ENCODE measurements around the gene GPC6. TPM values are rescaled to one million over a fixed set of nuclear protein-coding genes. Genes with fewer than 3 reads are reported as not detected.

Gene GPC6
- polyA plus RNA-seq, 2 of the 4 experiments (the other 2 are of a cell fraction), result 8.0 to 14.4 TPM

GRCh38 chr13:93225610-93226009 lies 997 bp upstream of the GPC6 start:
- peak overlapping the region; percentile 85 to 92 for H3K27ac ChIP-seq
- peak overlapping the region; percentile 63; the same call in 2 of the 3 replicates for H3K4me3 ChIP-seq
- WGBS (ENCODE audit: missing lambda C conversion rate), result 32% methylated on average over 2 of the region's 2 CpGs
- TF ChIP-seq FOSL2 (IDR thresholded peaks at IDR 0.05), result no peak
- peak; percentile 36 for TF ChIP-seq FOSL2 (CRISPR knock-in tag; IDR thresholded peaks at IDR 0.05)
- no peak for TF ChIP-seq CHD4 (IDR thresholded peaks at IDR 0.05; ENCODE audit: borderline replicate concordance)
- no peak for DNase-seq (ENCODE audit: low read depth in 1 of 2, low spot score in 1 of 2)
- ATAC-seq, result no peak
- CTCF ChIA-PET, result interaction anchor here (0.9 kb wide), 1 partner anchor 209 kb away, joined by 4 read pairs; no protein-coding TSS in a partner anchor
- peak overlapping the region; percentile 76 for H3K4me2 ChIP-seq
- H3K4me1 ChIP-seq, result peaks cover 8% of the 10 kb centered on the region; the same call in 2 of the 3 replicates
- no peak for FAIRE-seq
- H3K9me3 ChIP-seq, result no peaks in the 10 kb centered on the region
- POLR2A ChIA-PET, result no interaction called here

GRCh38 chr13:93226065-93226622 lies 463 bp upstream of the GPC6 start:
- H3K9me3 ChIP-seq, result no peaks in the 10 kb centered on the region
- no peak for FAIRE-seq
- POLR2A ChIA-PET, result no interaction called here
- peaks cover 12% of the 10 kb centered on the region; the same call in 2 of the 3 replicates for H3K4me1 ChIP-seq
- no peak for DNase-seq (ENCODE audit: low read depth in 1 of 2, low spot score in 1 of 2)
- H3K4me3 ChIP-seq, result peak overlapping the region; percentile 63
- peak overlapping the region; percentile 76 for H3K4me2 ChIP-seq
- 3% methylated on average over 5 of the region's 5 CpGs for WGBS (ENCODE audit: missing lambda C conversion rate)
- no peak for TF ChIP-seq MAZ (IDR thresholded peaks at IDR 0.05; ENCODE audit: borderline replicate concordance, low read depth, low read length)
- no peak for TF ChIP-seq KDM1A (IDR thresholded peaks at IDR 0.05; ENCODE audit: low read depth)
- no peak for TF ChIP-seq POLR2A (IDR thresholded peaks at IDR 0.05; ENCODE audit: low read length)
- no peak for TF ChIP-seq HDAC2 (IDR thresholded peaks at IDR 0.05)
- TF ChIP-seq KDM5A (IDR thresholded peaks at IDR 0.05), result no peak
- TF ChIP-seq JUNB (IDR thresholded peaks at IDR 0.05), result no peak
- TF ChIP-seq CEBPB (IDR thresholded peaks at IDR 0.05), result no peak
- TF ChIP-seq CTCF (IDR thresholded peaks at IDR 0.05), result no peak
- TF ChIP-seq NPAS2 (CRISPR knock-in tag; IDR thresholded peaks at IDR 0.05; ENCODE audit: borderline replicate concordance), result no peak
- TF ChIP-seq BCL3 (IDR thresholded peaks at IDR 0.05), result no peak
- TF ChIP-seq RAD21 (conservative IDR thresholded peaks at IDR 0.05 in 1 of 2, IDR thresholded peaks at IDR 0.05 in 1 of 2), result no peak
- peak overlapping the region; percentile 85 to 92 for H3K27ac ChIP-seq
- no peak for ATAC-seq
- CTCF ChIA-PET, result interaction anchor here (0.9 kb wide), 1 partner anchor 209 kb away, joined by 4 read pairs; no protein-coding TSS in a partner anchor

- H3K4me3 ChIP-seq, result peak overlapping the region; percentile 63
- ATAC-seq (peak; percentile 59 to 63), FAIRE-seq (no peak), DNase-seq (ENCODE audit: low read depth in 1 of 2, low spot score in 1 of 2) (peak in 1 of 2 experiments; percentile 41)
- H3K4me1 ChIP-seq, result peaks cover 14% of the 10 kb centered on the region; the same call in 2 of the 3 replicates
- 0% methylated on average over 11 of the region's 55 CpGs for WGBS (ENCODE audit: missing lambda C conversion rate)
- peak overlapping the region; percentile 76 for H3K4me2 ChIP-seq
- TF ChIP-seq GATA3 (IDR thresholded peaks at IDR 0.05; ENCODE audit: borderline replicate concordance), result no peak
- TF ChIP-seq KDM1A (IDR thresholded peaks at IDR 0.05; ENCODE audit: low read depth), result no peak
- 0 out of 5 replicates have a peak, but pooled peaks of 1 of the 2 experiments have one; percentile 1 for TF ChIP-seq JUN (IDR thresholded peaks at IDR 0.05)
- TF ChIP-seq E2F6 (IDR thresholded peaks at IDR 0.05; ENCODE audit: borderline replicate concordance, low read depth), result no peak
- TF ChIP-seq ESRRA (IDR thresholded peaks at IDR 0.05; ENCODE audit: borderline replicate concordance, low read length), result no peak
- H3K27ac ChIP-seq, result peak overlapping the region; percentile 85 to 92
- H3K9me3 ChIP-seq, result no peaks in the 10 kb centered on the region
- ChIA-PET POLR2A (interaction anchor here (0.6 kb wide), 1 partner anchor 43 kb away, joined by 3 read pairs; no protein-coding TSS in a partner anchor), CTCF (interaction anchor here (2.3 kb wide), 1 partner anchor 17 kb away, joined by 6 read pairs; no protein-coding TSS in a partner anchor)
Observed at GRCh38 chr13:93227280-93227877, 772 bp downstream of the GPC6 start.

Data from A549 (cell line).